GM19023 (cell line): Measurements from ENCODE around the gene DIAPH2.

Experiments
- ATAC-seq: cut with Tn5 transposase; IDR thresholded peaks from one replicate; pipeline ENCODE4 v1.9.1; 2021; ENCODE audit warnings: mild to moderate bottlenecking, moderate library complexity; ENCODE audit not compliant: unreplicated experiment

The DIAPH2 gene

DNA sequence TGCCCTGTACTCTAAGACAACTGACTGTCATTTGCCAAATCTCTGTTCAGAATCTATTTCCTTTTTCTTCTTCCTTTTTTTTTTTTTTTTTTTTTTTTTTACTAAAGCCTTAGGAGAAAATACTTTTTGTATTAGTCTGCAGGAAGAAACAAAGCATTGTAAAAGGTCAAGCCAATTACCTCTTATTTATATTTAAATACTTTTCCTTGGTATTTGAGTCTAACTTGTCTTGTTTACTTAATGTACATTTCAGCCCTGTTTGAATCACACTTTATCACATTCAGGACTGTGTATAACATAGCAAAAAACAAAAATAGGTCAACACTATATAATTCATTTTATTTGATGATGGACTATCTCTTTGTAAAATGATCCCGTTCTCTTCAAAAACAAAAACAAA is 461.3 kb downstream of the DIAPH2 start:
- no peak for ATAC-seq

DNA sequence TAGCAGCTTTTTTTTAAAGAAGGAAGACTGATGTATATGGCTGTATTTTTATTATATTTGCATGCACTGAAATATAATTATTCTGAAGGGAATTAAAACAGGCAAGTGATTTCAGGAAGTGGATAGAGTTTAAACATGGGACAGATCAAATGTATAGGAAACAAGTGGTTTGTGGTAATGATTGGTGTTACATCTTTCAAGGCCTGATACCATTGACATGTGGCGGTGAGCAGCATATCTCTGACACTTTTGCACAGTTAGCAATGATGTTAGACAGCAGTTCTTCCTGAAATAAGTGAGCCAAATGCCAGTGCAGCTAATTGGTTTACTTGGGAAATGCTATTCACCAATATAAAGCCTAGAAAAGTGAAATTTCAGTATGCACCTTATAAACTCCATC is 471.2 kb downstream of the DIAPH2 start:
- ATAC-seq = no peak

DNA sequence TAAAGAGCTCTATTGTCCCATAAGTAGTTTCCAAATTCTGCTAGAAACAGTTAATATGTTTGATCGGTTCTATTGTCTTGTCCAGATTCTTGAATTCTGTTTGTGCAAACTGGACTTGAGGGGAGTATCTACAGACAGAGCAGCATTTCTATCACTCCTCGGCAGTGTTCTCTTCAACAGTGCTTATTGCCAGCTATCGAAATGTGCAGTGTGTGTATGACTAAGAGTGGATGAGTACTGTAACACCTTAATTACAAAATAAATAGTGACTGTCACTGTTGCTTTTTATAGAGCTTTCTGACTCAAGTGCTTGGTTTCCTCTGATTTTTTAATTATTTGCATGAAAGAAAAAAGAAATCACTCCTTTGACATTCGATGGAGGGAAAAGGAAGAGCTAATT is 473.6 kb downstream of the DIAPH2 start:
- no peak for ATAC-seq

DNA sequence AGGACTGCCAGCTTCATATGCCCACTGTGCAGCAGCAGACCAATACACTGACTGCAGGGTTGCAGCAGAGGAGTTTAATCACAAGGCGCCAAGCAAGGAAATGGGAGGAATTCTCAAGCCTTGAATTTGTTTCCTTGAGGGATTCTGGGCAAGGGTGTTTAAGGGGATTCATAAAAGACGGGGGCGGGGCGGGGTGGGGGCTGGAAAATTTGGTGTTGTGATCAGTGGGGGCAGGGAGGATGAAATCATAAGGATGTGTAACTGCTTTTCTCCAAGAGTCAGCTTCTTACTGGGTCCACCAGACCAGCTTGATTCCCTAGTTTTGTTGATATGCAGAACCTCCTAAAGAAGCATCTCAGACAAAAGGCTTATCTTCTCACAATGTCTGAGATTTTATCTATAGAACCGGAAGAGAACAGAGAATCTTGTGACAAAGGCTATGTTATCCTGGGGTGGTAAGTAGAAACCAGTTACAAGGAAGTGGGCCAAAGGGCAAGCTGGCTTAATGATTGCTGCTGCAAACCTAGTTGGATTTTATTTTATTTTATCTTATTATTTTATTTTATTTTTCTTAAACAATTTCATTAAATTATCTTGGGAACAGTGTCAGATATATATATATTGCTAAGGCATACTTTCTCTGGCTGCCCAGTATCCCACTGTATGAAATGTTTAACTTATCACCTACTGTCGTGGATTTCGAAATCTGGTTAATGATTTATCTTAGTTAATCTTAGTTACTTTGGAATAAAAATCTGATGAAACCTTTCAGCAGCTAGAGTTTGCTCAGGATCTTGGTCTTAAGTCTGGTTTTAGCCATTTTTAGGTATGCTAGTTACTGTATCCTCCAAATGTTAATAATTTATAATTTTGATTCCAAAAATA is 475.5 kb downstream of the DIAPH2 start:
- ATAC-seq = no peak

DNA sequence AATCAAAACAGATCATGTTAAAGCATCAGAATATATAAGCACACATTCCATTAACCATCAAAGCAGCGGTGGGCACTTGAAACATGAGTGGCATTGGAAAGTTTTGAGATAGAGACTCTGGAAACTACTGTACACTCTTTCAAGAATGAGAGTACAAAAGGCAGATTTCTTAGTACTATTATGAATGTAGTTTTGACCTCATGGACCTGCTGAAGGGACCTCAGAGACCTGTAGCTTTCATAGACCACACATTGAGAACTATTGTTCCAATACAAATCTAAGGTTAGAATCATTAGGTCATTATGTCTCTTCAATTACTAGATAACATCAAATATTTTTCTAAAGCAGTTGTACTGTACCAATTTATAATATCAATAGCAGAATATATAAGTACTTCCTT is 482.7 kb downstream of the DIAPH2 start:
- ATAC-seq = no peak

DNA sequence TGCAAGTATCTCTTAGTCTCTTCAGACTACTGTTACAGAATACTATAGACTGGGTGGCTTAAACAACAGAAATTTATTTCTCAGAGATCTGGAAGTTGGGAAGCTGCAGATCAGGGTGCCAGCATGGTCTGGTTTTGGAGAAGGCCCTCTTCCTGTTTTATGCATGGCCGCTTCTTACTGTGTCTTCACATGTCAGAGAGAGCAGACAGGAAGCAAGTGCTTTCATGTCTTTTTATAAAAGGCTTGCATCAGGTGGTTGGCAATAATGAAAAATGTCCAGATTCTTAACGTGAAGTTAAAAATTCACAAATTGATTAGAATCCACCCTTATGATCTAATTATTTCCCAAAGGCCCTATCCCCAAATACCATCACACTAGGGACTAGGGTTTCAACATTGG is 484.0 kb downstream of the DIAPH2 start:
- ATAC-seq = no peak

DNA sequence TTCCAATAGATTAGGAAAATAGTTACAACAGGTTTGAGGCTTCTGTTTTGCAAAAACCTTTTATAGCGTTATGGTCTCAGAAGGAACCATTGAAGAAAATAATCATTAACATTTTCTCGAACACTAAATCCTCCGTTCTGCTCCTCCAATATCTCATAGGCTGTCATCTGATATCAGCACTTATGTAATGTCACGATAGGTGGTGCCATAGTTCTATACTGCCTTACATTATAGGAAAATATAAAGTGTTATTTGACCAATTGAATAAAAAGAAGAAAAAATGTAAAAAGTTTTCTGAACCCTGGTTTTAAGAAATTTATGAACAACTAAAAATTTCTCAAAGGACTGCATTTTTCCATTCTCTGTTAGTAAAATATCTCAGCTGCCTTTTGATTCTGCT is 490.5 kb downstream of the DIAPH2 start:
- ATAC-seq = no peak

DNA sequence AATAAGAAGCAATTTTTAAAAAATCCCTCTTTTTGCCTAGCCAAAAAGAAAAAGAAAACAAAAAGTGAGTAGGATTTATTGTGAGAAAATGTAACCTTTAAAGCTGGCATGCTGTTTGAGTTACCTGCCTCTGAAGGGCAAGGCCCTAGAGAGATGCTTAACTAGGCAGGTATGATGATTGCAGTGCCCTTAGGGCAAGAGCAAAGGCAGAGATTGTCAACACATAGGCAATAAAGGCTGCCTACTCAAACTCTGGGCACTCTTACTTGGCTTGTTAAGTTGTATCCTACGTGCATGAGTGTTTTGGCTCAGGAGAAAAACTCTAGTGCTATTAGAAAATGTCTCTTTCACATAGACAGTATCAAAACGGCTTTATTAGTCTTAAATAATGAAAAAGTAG is 505.0 kb downstream of the DIAPH2 start:
- no peak for ATAC-seq

DNA sequence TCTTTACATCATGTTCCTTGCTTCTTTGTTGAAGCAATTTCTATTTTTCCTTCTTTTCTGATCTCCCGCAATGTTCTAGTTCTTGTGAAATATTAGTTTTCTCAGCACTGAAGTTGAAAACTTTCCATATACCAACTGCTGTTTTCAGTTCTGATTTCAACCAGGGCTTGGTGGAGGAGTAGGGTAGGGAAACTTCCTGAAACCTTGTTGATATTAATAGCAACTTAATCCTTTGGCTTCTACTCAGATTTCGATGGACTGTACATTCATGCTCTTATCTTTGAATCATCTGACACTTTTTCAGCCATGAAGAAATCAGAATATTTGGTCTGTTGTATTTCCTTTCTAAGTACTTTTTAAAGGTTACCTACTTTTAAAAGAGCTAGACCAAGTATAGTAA is 514.9 kb downstream of the DIAPH2 start:
- no peak for ATAC-seq

DNA sequence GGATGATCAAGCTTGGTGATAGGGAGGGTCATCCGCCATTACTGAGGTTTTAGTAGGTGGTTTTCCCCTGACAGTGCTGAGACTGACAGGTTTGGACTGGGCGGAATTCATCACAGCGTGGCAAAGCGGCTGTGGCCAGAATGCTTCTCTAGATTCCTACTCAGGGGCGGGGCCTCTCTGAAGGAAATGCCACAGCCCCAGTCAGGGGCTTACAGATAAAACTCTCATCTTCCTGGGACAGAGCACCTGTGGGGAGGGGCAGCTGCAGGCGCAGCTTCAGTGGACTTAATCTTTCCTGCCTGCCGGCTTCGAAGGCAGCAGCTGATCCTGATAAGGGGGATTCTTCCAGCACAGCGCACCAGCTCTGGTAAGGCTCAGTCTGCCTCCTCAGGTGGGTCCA is 515.8 kb downstream of the DIAPH2 start:
- ATAC-seq = no peak

DNA sequence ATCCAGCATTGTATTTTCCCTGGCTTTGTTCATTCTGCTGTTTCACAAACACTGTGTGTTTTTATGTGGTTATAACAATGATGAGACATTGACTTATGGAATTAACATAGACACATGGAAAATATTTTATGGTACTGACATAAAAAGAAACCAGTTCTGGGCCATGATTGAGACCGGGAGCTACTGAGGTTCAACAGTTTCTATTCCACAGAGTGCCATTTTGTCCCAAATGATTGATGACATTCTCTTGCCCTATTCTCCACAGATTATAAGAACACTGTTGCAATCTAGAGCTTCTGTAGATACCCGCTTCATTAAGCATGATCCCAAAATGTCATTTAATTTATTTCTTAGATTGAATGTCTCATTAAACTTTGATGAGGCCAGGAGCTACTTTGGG is 525.9 kb downstream of the DIAPH2 start:
- no peak for ATAC-seq

DNA sequence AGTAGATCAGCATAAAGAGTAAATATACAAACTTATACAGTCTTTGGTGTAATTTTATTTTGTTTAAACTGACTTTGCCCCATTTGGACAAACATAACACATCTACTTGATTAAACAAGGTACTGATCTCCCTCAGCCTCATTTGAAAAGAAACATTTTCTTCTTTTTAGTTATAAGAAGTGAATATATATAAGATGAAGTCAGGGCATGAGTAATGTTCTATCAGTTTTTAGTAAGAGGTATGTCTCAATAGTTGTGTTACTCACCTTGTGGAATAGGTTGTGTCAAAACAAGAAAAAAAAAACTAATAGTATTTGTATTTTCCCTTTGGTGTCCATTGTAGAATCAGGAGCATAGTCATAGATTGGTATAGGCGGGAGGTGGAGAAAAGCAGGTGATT is 526.4 kb downstream of the DIAPH2 start:
- no peak for ATAC-seq

DNA sequence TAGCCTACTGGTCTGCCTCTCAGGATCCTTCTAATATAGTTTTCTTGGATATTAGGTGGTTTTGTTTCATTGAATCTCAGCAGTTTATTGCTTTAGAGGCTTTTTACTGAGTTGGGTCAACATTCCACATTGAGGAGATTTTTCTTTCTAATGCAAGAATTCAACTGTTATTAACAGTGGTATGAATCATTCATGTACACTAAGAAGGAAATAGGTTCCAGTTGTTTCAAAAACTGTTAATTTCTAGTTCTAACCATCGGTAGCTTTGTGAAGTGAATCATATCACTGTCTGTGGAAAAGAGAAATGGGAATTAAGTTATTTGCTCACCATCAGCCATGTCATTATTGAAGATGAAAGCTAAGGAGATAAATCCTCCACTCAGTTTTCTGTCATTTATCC is 530.5 kb downstream of the DIAPH2 start:
- no peak for ATAC-seq

DNA sequence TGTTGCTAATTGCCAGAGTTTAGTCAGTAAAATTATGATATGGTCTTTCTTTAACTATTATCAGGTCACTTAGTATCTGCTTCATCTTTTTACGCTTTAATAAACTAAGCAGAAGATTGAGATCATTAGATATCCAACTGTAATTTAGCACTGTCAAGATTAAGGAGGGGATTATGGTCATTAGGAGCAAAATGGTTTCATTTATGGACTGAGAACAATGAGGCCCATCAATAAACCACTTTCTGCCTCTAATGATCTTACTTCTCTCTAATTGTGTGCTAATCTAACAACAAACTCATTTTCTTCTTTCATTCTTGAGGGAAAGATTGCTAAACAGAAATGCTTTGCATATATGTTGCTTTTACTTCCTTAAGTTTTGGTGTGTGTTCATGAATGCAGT is 539.5 kb downstream of the DIAPH2 start:
- ATAC-seq = no peak

DNA sequence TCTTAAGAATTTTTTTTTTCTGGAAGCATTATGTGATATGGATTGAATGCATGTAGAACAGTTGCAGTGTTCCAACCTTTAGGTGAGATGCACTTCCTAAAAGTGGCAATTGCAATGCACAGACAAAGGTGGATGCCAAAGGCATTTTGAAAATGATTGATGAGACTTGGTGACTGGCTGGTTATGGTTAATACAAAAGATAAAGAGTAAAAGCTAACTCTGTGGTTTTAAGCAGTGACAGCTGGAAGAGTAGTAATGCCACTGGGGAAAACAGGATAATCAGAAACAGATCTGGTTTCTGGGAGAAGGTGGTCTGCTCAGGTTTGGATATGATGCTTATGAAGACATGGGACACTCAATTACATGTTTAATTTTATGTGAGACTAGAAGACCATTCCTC is 544.7 kb downstream of the DIAPH2 start:
- no peak for ATAC-seq

DNA sequence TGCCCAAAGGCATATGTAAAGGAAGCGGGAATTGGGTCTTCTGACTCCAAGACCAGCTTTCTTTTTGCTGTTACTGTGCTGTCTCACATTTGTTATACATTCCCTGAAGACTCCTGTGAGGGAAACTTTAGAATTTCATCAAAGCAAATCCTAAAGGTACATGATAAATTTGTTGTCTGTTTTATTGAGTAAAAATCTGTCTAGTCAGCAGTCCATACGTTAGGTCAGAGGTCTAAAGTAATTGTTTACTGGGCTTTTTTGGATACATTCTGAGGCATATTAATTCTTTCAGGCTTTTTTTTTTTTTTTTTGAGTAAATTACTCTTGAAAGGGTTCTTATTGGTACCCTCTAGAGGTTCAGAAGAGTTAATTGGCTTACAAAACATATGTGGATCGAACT is 546.3 kb downstream of the DIAPH2 start:
- no peak for ATAC-seq

DNA sequence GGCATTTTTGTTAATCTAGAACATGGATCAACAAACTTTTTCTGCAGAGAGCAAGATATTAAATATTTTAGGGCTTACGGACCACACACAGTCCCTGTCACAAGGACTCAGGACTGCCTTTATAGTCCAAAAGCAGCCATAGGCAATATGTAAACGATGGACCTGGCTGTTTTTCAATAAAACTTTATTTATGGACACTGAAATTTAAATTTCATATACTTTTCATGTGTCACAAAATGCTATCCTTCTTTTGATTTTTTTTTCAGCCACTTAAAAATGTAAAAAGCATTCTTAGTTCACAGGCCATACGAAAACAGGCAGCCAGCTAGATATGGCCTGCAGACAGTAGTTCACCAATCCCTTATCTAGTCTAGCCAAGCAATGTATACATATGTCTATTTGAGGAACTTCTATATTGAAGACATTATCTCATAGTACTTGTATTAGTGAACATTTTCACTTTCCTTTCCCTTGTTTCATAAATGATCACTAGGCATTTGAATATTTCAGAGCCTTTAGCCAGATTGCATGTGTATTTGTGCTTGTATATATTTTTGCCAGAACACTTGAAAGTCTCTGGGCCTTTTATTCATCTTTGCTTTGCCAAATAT is 549.9 kb downstream of the DIAPH2 start:
- ATAC-seq = peak; percentile 88

DNA sequence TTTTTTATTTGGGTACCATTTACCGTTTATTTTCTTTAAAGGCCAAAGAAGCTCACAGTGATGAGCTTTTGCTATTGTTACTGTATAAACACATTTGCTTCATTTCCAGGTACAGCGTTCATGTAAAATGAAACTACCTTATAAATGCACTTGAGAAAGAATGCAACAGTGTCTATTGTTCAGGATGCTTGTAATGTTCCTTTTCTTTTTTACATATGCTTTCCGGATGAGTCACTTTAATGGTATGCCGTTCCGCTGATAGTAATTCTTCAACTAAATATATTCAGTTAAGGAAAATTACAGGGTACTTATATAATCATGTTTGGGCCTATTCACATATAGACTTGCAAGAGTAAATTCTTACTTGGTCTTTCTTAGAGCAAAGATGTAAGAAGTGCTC is 554.0 kb downstream of the DIAPH2 start:
- no peak for ATAC-seq

DNA sequence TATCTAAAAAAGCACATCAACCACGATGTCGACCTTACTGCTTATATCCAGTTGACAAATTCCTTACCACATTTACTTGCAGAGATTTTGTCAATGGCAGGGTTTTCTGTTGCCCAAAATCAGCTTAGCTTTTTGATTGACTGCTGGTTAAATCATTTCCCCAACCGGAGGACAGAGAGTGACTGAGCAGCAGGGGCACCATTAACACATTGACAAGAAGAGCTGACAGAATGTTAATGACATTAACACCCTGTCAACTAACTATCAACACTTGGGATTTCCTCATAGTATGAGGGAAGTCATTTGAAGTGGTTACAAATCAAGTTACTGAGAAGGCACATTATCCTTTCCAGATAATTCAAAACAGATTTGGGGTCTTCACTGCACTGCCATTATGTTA is 567.5 kb downstream of the DIAPH2 start:
- no peak for ATAC-seq

DNA sequence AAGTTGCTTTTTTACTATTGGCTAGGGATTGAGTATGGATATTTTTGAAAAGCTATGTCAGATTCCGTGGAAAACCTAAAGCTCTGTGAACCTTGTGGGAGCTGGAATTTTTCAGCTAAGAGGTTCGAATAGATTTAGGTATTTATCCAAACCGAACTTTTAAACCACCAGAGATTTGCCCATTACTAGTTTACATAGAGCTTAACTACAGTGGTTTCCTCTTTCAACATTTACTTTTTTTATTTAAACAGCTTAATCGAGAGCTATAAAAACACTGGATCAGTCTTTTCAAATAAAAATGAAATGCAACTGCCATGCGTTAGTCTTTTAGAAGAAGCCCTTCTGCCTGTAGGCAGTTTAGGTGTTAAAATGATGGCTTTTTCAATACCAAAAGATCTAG is 576.0 kb downstream of the DIAPH2 start:
- no peak for ATAC-seq

DNA sequence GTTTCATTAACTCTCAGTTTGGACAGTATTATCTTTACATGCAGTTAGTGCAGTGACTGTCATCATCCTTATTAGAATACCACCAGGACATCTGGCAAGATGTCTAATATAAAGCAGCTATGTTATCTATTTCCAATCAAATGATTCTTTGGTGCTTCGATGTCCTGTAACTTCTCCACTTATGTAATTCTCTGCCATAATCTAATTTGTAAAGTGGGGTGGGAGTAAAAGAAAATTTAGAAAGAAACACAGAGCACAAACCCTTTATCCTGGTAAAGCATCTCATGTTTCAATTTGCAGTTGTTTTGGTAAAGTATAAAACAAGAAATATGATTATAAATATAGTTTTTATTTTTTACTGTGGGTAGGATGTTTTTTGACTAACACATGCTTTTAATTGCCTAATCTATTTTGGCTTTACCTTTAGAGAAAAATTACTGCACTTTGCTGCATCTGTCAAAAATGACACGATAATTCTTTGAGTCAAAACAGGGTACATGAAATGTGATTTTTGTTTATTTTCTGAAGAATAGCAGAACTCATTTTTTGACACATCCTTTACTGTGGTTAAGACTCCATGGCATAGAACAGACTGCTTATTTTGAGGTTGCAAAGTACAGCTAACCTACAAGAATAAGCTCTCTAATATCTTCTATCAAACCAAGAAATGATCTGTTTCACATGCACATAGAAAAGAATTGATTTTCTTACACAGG is 581.9 kb downstream of the DIAPH2 start:
- no peak for ATAC-seq
